ENCODE results near the gene PRDM11.

Gene PRDM11

DNA sequence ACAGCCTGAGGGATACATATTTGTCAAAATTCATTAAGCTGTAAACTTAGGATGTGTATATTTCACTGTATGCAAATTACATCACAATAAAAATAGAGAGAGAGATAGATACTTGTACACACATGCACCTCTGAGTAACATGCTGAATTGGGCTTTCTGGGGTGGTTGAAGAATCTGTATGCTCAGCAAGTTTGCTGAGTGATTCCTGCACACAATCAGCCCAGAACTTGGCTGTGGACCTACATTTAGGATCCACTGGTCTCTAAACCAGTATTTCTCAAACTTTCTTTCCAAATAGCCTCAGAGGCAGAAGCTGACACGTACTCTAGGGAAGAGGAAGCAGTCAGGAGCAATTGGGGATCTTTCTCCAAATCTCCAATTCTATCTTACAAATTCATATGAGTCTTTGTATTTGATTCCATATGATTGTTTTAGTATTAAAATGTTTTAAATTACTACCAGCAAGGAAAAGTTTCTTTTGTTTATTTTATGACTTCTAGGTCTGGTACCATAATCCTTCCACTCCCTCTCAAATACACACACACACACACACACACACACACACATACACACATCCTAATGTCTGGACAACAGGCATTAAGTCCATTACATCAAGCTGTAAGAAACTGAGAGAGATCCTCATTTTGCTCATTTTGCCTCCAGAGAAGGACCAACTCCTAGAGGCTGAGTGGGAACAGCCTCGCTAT lies 119.7 kb downstream of the PRDM11 start:
- no peak overlapping the region for H3K27ac ChIP-seq (ENCODE audit: low read length)
- no peaks in the 10 kb centered on the region for H3K9me3 ChIP-seq (ENCODE audit: control insufficient read depth, low read depth, low read length)

GRCh38 chr11:45266676-45267020 lies 120.2 kb downstream of the PRDM11 start:
- H3K4me3 ChIP-seq (ENCODE audit: low read length), result no peak overlapping the region
- no peaks in the 10 kb centered on the region for H3K9me3 ChIP-seq (ENCODE audit: control insufficient read depth, low read depth, low read length)
- H3K36me3 ChIP-seq (ENCODE audit: control insufficient read depth, low read depth, low read length), result no peaks in the 10 kb centered on the region
- H3K27me3 ChIP-seq (ENCODE audit: control insufficient read depth, insufficient read depth, low read length), result no peaks in the 10 kb centered on the region
- H3K27ac ChIP-seq (ENCODE audit: low read length), result no peak overlapping the region
- H3K9ac ChIP-seq (ENCODE audit: low read length), result no peak overlapping the region
- H3K4me1 ChIP-seq (ENCODE audit: control insufficient read depth, low read depth, low read length), result no peaks in the 10 kb centered on the region

More for the DNA sequence above, 119.7 kb downstream of the PRDM11 start:
- no peaks in the 10 kb centered on the region for H3K36me3 ChIP-seq (ENCODE audit: control insufficient read depth, low read depth, low read length)
- H3K4me3 ChIP-seq (ENCODE audit: low read length), result no peak overlapping the region
- no peaks in the 10 kb centered on the region for H3K4me1 ChIP-seq (ENCODE audit: control insufficient read depth, low read depth, low read length)
- no peak overlapping the region for H3K9ac ChIP-seq (ENCODE audit: low read length)
- H3K27me3 ChIP-seq (ENCODE audit: control insufficient read depth, insufficient read depth, low read length), result no peaks in the 10 kb centered on the region

- Histone ChIP-seq H3K4me3 (ENCODE audit: low read length) (no peak overlapping the region), H3K4me1 (ENCODE audit: control insufficient read depth, low read depth, low read length) (no peaks in the 10 kb centered on the region), H3K27ac (ENCODE audit: low read length) (no peak overlapping the region), H3K9me3 (ENCODE audit: control insufficient read depth, low read depth, low read length) (no peaks in the 10 kb centered on the region), H3K27me3 (ENCODE audit: control insufficient read depth, insufficient read depth, low read length) (no peaks in the 10 kb centered on the region), H3K36me3 (ENCODE audit: control insufficient read depth, low read depth, low read length) (no peaks in the 10 kb centered on the region), H3K9ac (ENCODE audit: low read length) (no peak overlapping the region)
These were observed 120.6 kb downstream of the PRDM11 start for GRCh38 chr11:45267052-45267451.

- H3K9ac ChIP-seq (ENCODE audit: low read length), result no peak overlapping the region
- H3K36me3 ChIP-seq (ENCODE audit: control insufficient read depth, low read depth, low read length), result no peaks in the 10 kb centered on the region
- H3K27ac ChIP-seq (ENCODE audit: low read length), result no peak overlapping the region
- H3K4me3 ChIP-seq (ENCODE audit: low read length), result no peak overlapping the region
- H3K9me3 ChIP-seq (ENCODE audit: control insufficient read depth, low read depth, low read length), result no peaks in the 10 kb centered on the region
- no peaks in the 10 kb centered on the region for H3K4me1 ChIP-seq (ENCODE audit: control insufficient read depth, low read depth, low read length)
- no peaks in the 10 kb centered on the region for H3K27me3 ChIP-seq (ENCODE audit: control insufficient read depth, insufficient read depth, low read length)
These were observed 121.3 kb downstream of the PRDM11 start for GRCh38 chr11:45267652-45268299.

DNA sequence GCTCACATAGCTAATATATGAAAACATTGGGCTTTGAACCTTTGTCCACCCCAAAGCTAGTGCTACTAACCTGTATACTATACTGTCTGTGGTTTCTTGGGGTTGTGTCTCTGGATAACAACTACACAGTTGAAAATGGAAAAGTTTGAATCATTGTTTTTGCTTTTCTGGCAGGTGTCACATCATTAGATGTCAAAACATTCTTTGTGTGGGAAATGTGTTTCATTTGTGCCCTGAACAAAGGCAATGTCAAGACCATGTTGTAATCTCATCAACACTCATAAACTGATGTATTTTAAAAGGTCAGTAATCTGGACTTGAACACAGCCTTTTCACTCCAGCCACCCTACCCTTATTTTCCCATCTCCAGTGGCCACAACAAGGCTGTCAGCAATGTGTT lies 123.2 kb downstream of the PRDM11 start:
- no peaks in the 10 kb centered on the region for H3K27me3 ChIP-seq (ENCODE audit: control insufficient read depth, insufficient read depth, low read length)
- no peak overlapping the region for H3K4me3 ChIP-seq (ENCODE audit: low read length)
- H3K4me1 ChIP-seq (ENCODE audit: control insufficient read depth, low read depth, low read length), result no peaks in the 10 kb centered on the region
- no peaks in the 10 kb centered on the region for H3K36me3 ChIP-seq (ENCODE audit: control insufficient read depth, low read depth, low read length)
- no peak overlapping the region for H3K27ac ChIP-seq (ENCODE audit: low read length)
- no peaks in the 10 kb centered on the region for H3K9me3 ChIP-seq (ENCODE audit: control insufficient read depth, low read depth, low read length)
- H3K9ac ChIP-seq (ENCODE audit: low read length), result no peak overlapping the region

DNA sequence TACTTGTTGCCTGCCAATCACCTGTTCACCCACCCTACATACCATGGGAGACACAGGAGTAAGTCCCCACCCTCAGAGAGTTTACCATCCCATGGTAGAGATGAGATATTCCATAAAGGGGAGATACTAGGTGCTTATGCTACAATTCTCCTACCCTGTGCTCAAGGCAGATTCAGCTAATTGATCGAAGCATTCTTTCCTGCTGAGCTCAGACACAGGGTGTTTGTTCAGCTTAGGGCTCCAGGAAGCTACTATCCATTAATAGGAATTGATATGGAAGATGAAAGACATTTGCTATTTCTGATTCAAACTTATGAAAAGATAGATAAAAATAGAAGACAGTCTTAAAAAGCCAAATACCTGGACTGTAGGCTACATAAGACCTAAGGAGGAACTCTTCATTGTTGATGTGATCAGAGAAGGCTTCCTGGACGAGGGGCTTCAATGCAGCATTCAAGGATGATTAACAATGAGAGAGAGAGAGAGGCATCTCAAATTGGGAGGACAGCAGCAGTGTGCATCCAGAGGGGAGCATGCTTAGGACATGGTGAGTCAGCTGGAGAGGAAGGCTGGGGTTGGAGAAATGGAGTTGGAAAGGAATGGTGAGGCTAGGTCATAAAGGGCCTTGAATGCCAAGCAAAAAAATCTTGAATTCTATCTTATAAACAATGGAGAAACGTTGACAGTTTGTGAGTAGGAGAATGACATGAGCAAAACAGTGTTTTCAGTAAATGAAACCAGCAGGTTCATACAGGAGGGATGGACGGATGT lies 124.7 kb downstream of the PRDM11 start:
- Histone ChIP-seq H3K4me3 (ENCODE audit: low read length) (no peak overlapping the region), H3K27me3 (ENCODE audit: control insufficient read depth, insufficient read depth, low read length) (no peaks in the 10 kb centered on the region), H3K9me3 (ENCODE audit: control insufficient read depth, low read depth, low read length) (no peaks in the 10 kb centered on the region), H3K36me3 (ENCODE audit: control insufficient read depth, low read depth, low read length) (no peaks in the 10 kb centered on the region), H3K4me1 (ENCODE audit: control insufficient read depth, low read depth, low read length) (no peaks in the 10 kb centered on the region), H3K27ac (ENCODE audit: low read length) (no peak overlapping the region), H3K9ac (ENCODE audit: low read length) (no peak overlapping the region)

DNA sequence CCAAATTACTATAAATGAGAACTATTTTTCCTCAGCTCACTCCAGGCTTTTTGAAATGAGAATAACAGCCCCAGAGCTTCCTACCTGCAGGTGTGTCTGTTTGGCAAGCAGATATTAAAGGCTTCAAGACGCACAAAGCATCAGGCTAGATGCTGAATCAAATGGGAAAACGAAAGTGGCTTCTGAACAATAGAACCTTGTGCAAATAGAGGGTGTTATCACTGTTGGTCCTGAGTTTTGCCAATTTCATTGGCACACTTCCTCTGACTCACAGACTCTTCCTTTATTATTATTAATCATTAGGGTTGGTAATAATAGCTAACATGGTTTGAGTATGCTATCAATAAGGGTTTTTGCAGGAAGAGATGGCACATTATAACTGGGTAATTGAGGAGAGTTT lies 126.3 kb downstream of the PRDM11 start:
- H3K9ac ChIP-seq (ENCODE audit: low read length), result no peak overlapping the region
- no peaks in the 10 kb centered on the region for H3K27me3 ChIP-seq (ENCODE audit: control insufficient read depth, insufficient read depth, low read length)
- no peaks in the 10 kb centered on the region for H3K36me3 ChIP-seq (ENCODE audit: control insufficient read depth, low read depth, low read length)
- H3K4me3 ChIP-seq (ENCODE audit: low read length), result no peak overlapping the region
- H3K27ac ChIP-seq (ENCODE audit: low read length), result no peak overlapping the region
- no peaks in the 10 kb centered on the region for H3K9me3 ChIP-seq (ENCODE audit: control insufficient read depth, low read depth, low read length)
- no peaks in the 10 kb centered on the region for H3K4me1 ChIP-seq (ENCODE audit: control insufficient read depth, low read depth, low read length)

- Histone ChIP-seq H3K27ac (ENCODE audit: low read length) (no peak overlapping the region), H3K36me3 (ENCODE audit: control insufficient read depth, low read depth, low read length) (no peaks in the 10 kb centered on the region), H3K4me1 (ENCODE audit: control insufficient read depth, low read depth, low read length) (no peaks in the 10 kb centered on the region), H3K4me3 (ENCODE audit: low read length) (no peak overlapping the region), H3K9ac (ENCODE audit: low read length) (no peak overlapping the region), H3K9me3 (ENCODE audit: control insufficient read depth, low read depth, low read length) (no peaks in the 10 kb centered on the region), H3K27me3 (ENCODE audit: control insufficient read depth, insufficient read depth, low read length) (no peaks in the 10 kb centered on the region)
These were observed 127.1 kb downstream of the PRDM11 start for GRCh38 chr11:45273509-45273908.

GRCh38 chr11:45274206-45274605 lies 127.8 kb downstream of the PRDM11 start:
- Histone ChIP-seq H3K27me3 (ENCODE audit: control insufficient read depth, insufficient read depth, low read length) (no peaks in the 10 kb centered on the region), H3K4me3 (ENCODE audit: low read length) (no peak overlapping the region), H3K9ac (ENCODE audit: low read length) (no peak overlapping the region), H3K9me3 (ENCODE audit: control insufficient read depth, low read depth, low read length) (no peaks in the 10 kb centered on the region), H3K4me1 (ENCODE audit: control insufficient read depth, low read depth, low read length) (no peaks in the 10 kb centered on the region), H3K36me3 (ENCODE audit: control insufficient read depth, low read depth, low read length) (no peaks in the 10 kb centered on the region), H3K27ac (ENCODE audit: low read length) (no peak overlapping the region)

DNA sequence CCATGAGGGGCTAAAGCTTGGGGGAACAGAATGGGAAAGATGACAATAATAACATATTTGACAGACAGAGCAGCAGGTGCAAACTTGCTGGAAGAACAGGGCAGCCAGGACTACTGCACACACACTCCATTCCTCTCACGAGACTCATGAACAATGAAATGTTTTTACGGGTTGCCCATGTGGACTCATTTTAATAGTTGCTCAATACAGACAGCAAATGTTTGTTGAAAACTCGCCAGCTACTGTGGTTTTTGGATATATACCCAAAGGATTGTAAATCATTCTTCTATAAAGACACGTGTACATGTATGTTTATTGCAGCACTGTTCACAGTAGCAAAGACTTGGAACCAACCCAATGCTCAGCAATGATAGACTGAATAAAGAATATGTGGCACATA lies 129.4 kb downstream of the PRDM11 start:
- Histone ChIP-seq H3K9ac (ENCODE audit: low read length) (no peak overlapping the region), H3K9me3 (ENCODE audit: control insufficient read depth, low read depth, low read length) (no peaks in the 10 kb centered on the region), H3K4me1 (ENCODE audit: control insufficient read depth, low read depth, low read length) (no peaks in the 10 kb centered on the region), H3K27me3 (ENCODE audit: control insufficient read depth, insufficient read depth, low read length) (no peaks in the 10 kb centered on the region), H3K4me3 (ENCODE audit: low read length) (no peak overlapping the region), H3K36me3 (ENCODE audit: control insufficient read depth, low read depth, low read length) (no peaks in the 10 kb centered on the region), H3K27ac (ENCODE audit: low read length) (no peak overlapping the region)

GRCh38 chr11:45278714-45279113 lies 132.3 kb downstream of the PRDM11 start:
- H3K4me3 ChIP-seq (ENCODE audit: low read length), result no peak overlapping the region
- H3K9ac ChIP-seq (ENCODE audit: low read length), result no peak overlapping the region
- H3K27ac ChIP-seq (ENCODE audit: low read length), result no peak overlapping the region
- H3K36me3 ChIP-seq (ENCODE audit: control insufficient read depth, low read depth, low read length), result no peaks in the 10 kb centered on the region
- H3K4me1 ChIP-seq (ENCODE audit: control insufficient read depth, low read depth, low read length), result no peaks in the 10 kb centered on the region
- H3K27me3 ChIP-seq (ENCODE audit: control insufficient read depth, insufficient read depth, low read length), result peaks cover under 1% of the 10 kb centered on the region
- no peaks in the 10 kb centered on the region for H3K9me3 ChIP-seq (ENCODE audit: control insufficient read depth, low read depth, low read length)

All from iPS-18a (cell line).